Hematopoietic multipotent progenitor cell treated with erythropoietin and hydrocortisone succinate and interleukin-3 and kit ligand, for 6 days (in vitro differentiated cells): ENCODE results near the gene ABCF2.

Experiments used
- DNase-seq: peaks from one replicate; pipeline ENCODE4 v3.0.0-alpha.2; 2015

The ABCF2 gene

GRCh38 chr7:151240942-151241754, 14.1 kb upstream of the ABCF2 start:
- DNase-seq: no peak

DNA sequence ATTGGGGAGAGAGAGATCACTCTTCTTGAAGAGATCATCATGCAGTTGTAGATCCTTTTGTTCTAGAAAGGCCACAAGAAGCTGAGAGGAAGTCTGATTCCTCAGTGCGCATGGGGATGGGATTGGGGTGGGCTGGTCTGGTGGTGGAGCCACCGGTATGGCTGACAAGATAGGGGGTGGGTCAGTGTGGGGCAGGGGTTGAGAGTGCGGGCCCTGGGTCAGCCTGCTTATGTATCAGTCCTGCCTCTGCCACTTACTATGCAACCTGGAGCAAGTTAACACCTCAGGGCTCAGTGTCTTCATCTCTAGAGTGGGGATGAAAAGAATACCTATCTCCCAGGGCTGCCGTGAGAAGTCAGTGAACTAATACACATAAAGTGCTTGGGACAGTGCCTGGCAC, 13.5 kb upstream of the ABCF2 start:
- no peak for DNase-seq

DNA sequence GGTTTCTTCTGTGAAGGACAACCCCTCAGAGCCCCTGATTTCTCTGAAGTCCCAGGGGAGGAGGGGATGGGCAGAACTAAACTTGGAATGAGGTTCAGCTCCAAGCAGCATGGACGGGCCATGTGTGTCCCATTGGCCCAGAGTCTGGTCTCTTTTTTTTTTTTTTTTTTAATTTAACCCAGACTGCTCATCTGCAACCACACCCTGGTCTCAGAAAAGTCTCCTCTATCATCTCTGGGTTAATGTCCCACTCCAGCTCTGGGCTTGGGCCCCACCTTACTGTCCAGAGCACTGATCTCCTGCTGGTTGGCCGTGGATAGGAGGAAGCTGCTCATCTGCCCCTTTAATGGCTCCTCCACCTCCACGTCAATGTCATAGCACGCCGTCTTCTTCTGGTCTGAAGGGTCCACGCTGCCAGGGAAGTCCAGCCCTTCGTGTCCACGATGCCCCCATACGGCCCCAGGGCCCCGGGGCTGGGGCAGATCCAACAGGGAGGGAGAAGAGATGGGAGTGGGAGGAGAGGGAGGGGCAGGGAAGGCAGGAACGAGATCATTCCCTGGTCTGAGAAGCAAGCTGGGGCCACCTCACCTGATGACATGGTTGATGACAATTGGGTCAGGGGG, 12.9 kb upstream of the ABCF2 start:
- no peak for DNase-seq

GRCh38 chr7:151238924-151239836, 12.2 kb upstream of the ABCF2 start:
- no peak for DNase-seq

- no peak for DNase-seq
Observed at GRCh38 chr7:151238190-151238810, 11.3 kb upstream of the ABCF2 start.

- DNase-seq: no peak
Observed at GRCh38 chr7:151237244-151238189, 10.5 kb upstream of the ABCF2 start.

- no peak for DNase-seq
Observed at GRCh38 chr7:151236406-151236805, 9.4 kb upstream of the ABCF2 start.

- DNase-seq: no peak
Observed at GRCh38 chr7:151235091-151235787, 8.2 kb upstream of the ABCF2 start.

DNA sequence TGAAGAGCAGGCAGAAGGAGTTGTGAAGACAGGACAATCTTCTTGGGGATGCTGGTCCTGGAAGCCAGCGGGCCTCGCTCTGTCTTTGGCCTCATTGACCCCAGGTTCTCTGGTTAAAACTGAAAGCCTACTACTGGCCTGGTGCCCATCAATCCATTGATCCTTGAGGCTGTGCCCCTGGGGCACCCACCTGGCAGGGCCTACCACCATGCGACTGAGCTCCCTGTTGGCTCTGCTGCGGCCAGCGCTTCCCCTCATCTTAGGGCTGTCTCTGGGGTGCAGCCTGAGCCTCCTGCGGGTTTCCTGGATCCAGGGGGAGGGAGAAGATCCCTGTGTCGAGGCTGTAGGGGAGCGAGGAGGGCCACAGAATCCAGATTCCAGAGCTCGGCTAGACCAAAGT, 6.8 kb upstream of the ABCF2 start:
- DNase-seq: no peak

DNA sequence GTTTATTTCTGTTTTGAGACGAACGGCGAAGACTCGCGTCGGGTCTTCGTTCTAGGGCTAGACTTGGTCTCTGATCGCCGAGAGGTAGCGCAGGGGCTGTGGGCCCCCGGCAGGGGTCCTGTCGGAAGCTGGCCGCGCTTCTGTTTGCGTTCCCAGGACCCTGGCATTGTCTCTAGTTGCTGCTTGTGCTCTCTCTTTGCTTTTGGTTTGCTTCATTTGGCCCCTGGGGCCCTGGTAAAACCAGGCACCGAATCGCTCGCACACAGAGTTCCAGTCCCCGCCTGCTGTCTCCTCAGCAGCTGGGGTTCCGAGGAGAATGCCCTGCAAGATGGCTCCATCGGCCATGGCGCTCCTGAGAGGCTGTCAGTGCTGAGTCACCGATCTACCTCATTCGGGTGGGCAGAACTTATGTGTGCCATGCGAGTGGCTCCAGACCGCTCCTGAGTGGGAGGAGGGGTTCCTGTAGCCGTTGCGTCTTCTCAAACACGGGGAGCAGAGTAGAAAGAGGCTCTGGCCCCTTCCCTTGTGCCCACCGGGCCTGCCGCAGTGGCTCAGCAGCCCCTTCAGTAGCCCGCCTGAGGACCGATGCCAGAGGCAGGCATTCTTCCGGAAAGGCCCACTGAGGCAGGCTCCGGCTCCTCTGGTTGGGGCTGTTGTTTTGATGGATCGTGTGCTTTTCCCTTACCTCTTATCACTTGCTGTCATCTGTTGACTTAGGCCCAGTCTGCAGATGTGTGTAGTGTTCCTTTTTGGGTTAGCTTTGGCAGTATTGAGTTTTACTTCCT, 6.1 kb upstream of the ABCF2 start:
- peak; percentile 93 for DNase-seq

DNA sequence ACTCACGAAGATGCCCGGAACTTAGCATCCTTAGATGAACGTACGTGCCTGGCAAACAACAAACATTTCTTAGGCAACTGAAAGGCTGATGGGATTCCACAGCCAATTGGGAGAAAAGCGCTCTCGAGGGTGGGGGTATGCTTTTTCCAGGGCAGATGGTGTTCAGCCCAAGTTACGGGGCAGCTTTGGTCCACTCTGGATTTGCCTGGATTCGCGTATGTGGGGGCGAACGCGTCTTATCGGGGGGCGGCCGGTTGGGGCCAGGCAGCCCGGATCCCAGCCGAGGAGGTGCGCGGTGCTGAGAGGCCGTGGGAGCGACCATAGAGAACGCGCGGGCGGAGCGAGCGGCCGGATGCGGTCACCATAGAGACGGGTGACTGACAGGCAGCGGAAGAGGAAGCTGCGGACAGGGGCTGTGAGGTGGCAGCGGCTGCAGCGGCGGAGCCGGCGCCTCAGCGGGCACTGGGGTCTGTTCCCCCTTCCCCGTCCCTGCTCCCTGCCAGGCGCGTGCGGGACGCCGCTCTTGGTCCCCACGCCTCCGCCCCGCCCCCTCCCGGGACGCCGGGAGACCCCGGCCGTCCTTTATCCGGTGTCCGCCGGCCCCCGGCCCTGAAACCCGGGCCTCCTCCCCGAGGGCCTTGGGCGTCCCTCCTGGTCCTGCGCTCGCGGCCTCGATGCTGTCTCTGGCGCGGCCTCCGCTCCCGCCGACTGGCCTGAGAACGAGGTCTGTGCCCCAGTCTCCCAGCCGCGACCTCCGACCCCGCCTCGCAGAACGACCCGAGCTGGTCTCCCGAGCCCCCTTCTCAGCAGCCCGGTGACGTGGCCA, 5.3 kb upstream of the ABCF2 start, which contains the start of gene CHPF2:
TSS of gene CHPF2 (plus strand) at position 393 of the 826 bp plus-strand sequence. CDS start 1,529 bp downstream, outside the sequence.
- DNase-seq: peak; percentile 96

GRCh38 chr7:151231080-151231479, 4.1 kb upstream of the ABCF2 start:
- no peak for DNase-seq

DNA sequence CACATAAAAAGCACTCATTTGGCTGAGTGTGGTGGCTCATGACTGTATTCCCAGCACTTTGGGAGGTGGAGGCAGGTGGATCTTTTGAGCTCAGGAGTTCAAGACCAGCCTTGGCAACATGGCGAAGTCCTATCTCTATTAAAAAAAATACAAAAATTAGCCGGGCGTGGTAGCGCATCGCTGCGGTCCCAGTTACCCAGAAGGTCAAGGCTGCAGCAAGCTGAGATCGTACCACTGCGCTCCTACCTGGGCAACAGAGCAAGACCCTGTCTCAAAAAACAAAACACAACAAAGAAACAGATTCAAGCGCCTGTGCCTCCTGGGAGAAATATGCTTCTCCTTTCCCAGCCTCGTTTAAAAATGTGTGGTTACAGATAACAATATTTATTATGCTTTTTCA, 2.2 kb upstream of the ABCF2 start:
- DNase-seq: no peak

- no peak for DNase-seq
Observed at GRCh38 chr7:151228024-151228866, 1.2 kb upstream of the ABCF2 start.

DNA sequence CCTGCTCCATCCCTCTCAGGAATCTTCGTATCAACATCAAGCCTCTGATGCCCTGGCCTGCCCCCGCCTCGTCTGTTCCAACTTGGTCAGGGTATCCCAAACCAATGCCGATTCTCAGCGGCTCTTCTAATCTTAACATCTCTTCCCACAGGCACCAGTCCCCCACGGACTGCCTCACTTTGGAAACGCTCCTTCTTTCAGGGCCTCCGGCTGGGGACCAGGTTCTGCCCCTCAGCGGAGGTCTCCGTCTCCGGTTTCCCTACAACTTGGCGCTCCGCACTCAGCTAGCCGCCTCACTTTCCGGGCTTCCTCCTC, 488 bp downstream of the ABCF2 start:
- DNase-seq: no peak

DNA sequence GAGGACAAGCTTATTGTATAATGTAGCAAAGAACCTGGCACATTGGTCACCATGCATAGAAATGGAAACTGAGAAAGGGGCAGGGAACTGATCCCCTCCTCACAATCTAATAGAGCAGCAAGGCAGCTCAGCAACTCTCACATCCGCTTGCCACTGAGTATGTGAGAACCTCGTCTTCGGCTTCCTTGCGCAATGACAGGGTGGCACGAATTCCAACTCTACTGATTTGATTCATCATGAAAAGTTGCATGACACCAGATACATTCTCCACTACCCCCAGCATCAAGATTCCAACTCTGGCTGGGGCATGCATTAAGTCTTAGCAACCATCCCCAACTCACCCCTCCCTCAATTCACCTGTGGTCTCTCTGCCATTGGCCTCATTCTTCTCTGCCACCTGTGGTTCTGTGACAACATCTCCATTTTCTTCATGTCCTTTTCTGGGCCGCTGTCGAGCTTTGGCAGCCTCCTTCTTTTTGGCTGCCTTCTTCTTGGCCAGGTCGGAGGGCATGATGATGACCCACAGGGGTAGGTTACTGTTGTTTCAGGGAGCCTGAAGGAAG, 976 bp downstream of the ABCF2 start:
- DNase-seq: no peak

GRCh38 chr7:151223728-151224127, 3.3 kb downstream of the ABCF2 start:
- no peak for DNase-seq

DNA sequence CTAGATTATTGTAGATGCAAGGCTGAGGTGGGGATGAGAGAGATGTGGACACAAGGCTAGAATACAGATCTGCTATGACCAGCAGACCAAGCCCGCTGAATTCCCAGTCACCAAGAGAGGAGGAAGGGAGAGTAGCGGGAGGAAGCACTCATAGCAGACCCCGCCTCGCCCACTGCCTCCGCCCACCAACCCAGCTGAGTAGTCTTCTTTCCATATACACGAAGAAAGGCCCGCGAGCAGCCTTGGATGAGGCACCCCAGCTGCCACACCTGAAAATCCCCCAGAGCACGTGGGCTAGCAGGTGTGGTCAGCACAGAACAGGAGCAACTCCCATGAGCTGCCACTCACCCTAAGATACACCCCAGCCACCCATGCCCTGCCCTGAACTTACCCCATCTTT, 8.8 kb downstream of the ABCF2 start:
- DNase-seq: no peak
